K562 (cell line): ENCODE results near the gene XIRP1. TPM values are rescaled to one million over a fixed set of nuclear protein-coding genes. Genes with fewer than 3 reads are reported as not detected.

Source experiments
- ARID1B ChIP-seq: fragments of 450-650 bp; IDR thresholded peaks from 2 replicates; pipeline ENCODE4 v1.6.1; 2016; ENCODE audit warnings: antibody characterized with exemption, mild to moderate bottlenecking, inconsistent platforms
- BRD4 ChIP-seq: fragments of 200-600 bp; sonication (generic); IDR thresholded peaks from 2 replicates; pipeline ENCODE4 v1.6.1; 2017; ENCODE audit warnings: inconsistent platforms
- CHD2 ChIP-seq: IDR thresholded peaks from 2 replicates; pipeline ENCODE4 v1.6.1; 2011; ENCODE audit warnings: low read depth, low read length
- CXXC5 ChIP-seq: fragments of 250-450 bp; sonication (Bioruptor Pico); IDR thresholded peaks from 2 replicates; pipeline ENCODE4 v1.8.0; 2022; ENCODE audit warnings: inconsistent platforms, mild to moderate bottlenecking, moderate library complexity
- DPF2 ChIP-seq: fragments of 450-650 bp; IDR thresholded peaks from 2 replicates; pipeline ENCODE4 v1.6.1; 2016
- GABPB2 ChIP-seq: fragments of 250-450 bp; sonication (Bioruptor Pico); conservative IDR thresholded peaks from 2 replicates; pipeline ENCODE4 v1.5.1; 2021; ENCODE audit warnings: mild to moderate bottlenecking
- JUN ChIP-seq, 2 experiments: sonication (generic) in 1 of 2; formaldehyde crosslinking in 1 of 2; IDR thresholded peaks; 2 replicates each; pipeline versions ENCODE4 v1.6.1 to v1.8.0; 2012 to 2022; ENCODE audit warnings: borderline replicate concordance in 2 of 2, mild to moderate bottlenecking in 2 of 2, improper control_type of control experiment in 1 of 2, low read depth in 1 of 2, low read length in 1 of 2, missing genetic modification reagents in 1 of 2
- JUND ChIP-seq, 2 experiments: IDR thresholded peaks; 2 replicates in 1 of 2; 3 replicates in 1 of 2; pipeline ENCODE4 v1.6.1; 2011; ENCODE audit warnings: borderline replicate concordance in 2 of 2, low read depth in 2 of 2, low read length in 2 of 2, improper control_type of control experiment in 1 of 2, missing biosample characterization in 1 of 2, missing genetic modification characterization in 1 of 2, missing genetic modification reagents in 1 of 2
- MAX ChIP-seq: sonication (generic); formaldehyde crosslinking; IDR thresholded peaks from 2 replicates; pipeline ENCODE4 v1.9.0; 2022; ENCODE audit warnings: mild to moderate bottlenecking, missing genetic modification reagents
- MLLT1 ChIP-seq, 2 experiments: fragments of 450-650 bp; IDR thresholded peaks; 2 replicates each; pipeline ENCODE4 v1.6.1; 2016
- NFE2 ChIP-seq: IDR thresholded peaks from 2 replicates; pipeline ENCODE4 v1.6.1; 2014; ENCODE audit warnings: antibody characterized with exemption, low read depth
- POLR2B ChIP-seq: fragments of 450-650 bp; IDR thresholded peaks from 2 replicates; pipeline ENCODE4 v1.6.1; 2018; ENCODE audit warnings: low read depth; ENCODE audit not compliant: partially characterized antibody
- SRF ChIP-seq, 2 experiments: fragments of 250-450, 450-650 bp in 1 of 2; sonication (Bioruptor Pico) in 1 of 2; sonication (generic) in 1 of 2; formaldehyde crosslinking; IDR thresholded peaks; 2 replicates each; pipeline versions ENCODE4 v1.5.0 to v1.5.1; 2020 to 2022; ENCODE audit warnings: mild to moderate bottlenecking in 1 of 2, missing genetic modification reagents in 1 of 2
- ZBTB17 ChIP-seq: fragments of 450-650 bp; formaldehyde crosslinking; IDR thresholded peaks from 2 replicates; pipeline ENCODE4 v1.4.0; 2020; ENCODE audit warnings: mild to moderate bottlenecking
- ZNF140 ChIP-seq: fragments of 250-450 bp; sonication (Bioruptor Pico); IDR thresholded peaks from 2 replicates; pipeline ENCODE4 v1.8.0; 2021; ENCODE audit warnings: moderate library complexity, mild to moderate bottlenecking, inconsistent platforms
- ZNF318 ChIP-seq, 2 experiments: fragments of 450-650 bp; IDR thresholded peaks; 2 replicates each; pipeline ENCODE4 v1.6.1; 2016; ENCODE audit warnings: mild to moderate bottlenecking in 2 of 2, borderline replicate concordance in 1 of 2, low read depth in 1 of 2, moderate library complexity in 1 of 2
- polyA plus RNA-seq, 8 experiments: library from polyadenylated mRNA; depleted of rRNA in 4 of 8; stranded (reverse) in 5 of 8; unstranded in 3 of 8; fragments of >200 nt; fragmentation: Nextera tagmentation in 2 of 8; fragmentation: Illumina TruSeq in 1 of 8; extraction: Ambion mirVana in 2 of 8; extraction: Trizol in 1 of 8; gene quantifications; 2 replicates each; pipeline versions ENCODE4 v1.2.1 to v1.2.3, GENCODE V29; 2011 to 2014; ENCODE audit warnings: inconsistent platforms in 1 of 8, missing spikeins in 1 of 8
- total RNA-seq, 7 experiments: library from RNA; depleted of rRNA in 6 of 7; stranded (reverse); fragments of >200 nt in 6 of 7; fragmentation: Illumina TruSeq in 2 of 7; extraction: Trizol in 2 of 7; gene quantifications; 2 replicates each; pipeline versions ENCODE4 v1.2.1 to v1.2.3, GENCODE V29; 2011 to 2021; ENCODE audit warnings: low replicate concordance in 1 of 7

The XIRP1 gene
- total and polyA plus RNA-seq, 9 of the 15 experiments (the other 6 are each of a cell fraction or from before 2014, with no cell fraction given) = 0.03 to 0.27 (median 0.08) TPM; not detected in 3

- no peak for TF ChIP-seq GABPB2 (CRISPR knock-in tag)
- TF ChIP-seq SRF (CRISPR knock-in tag; IDR thresholded peaks at IDR 0.05) = no peak
- peak; percentile 56; the same call in 1 of the 2 replicates for TF ChIP-seq ZBTB17
- no peak for TF ChIP-seq CHD2
- peak; percentile 62 for TF ChIP-seq POLR2B
- TF ChIP-seq CXXC5 (CRISPR knock-in tag) = 0 out of 2 replicates have a peak, but pooled peaks have one; percentile 6
- no peak for TF ChIP-seq BRD4
- peak; percentile 93 for TF ChIP-seq JUN (IDR thresholded peaks at IDR 0.05; ENCODE audit: borderline replicate concordance, low read depth, low read length)
- no peak for TF ChIP-seq JUN (CRISPR knock-in tag; IDR thresholded peaks at IDR 0.05; ENCODE audit: borderline replicate concordance)
- TF ChIP-seq ZNF318 (IDR thresholded peaks at IDR 0.05; ENCODE audit: borderline replicate concordance in 1 of 2, low read depth in 1 of 2) = 0 out of 4 replicates have a peak, but pooled peaks of 1 of the 2 experiments have one; percentile 16
- peak; percentile 80 for TF ChIP-seq DPF2
- TF ChIP-seq NFE2 = peak; percentile 59; the same call in 1 of the 2 replicates
- no peak for TF ChIP-seq ZNF140 (CRISPR knock-in tag)
- peak; percentile 95 for TF ChIP-seq JUND (IDR thresholded peaks at IDR 0.05; ENCODE audit: borderline replicate concordance, low read depth, low read length)
- peak; percentile 92; the same call in 2 of the 3 replicates for TF ChIP-seq JUND (tag; IDR thresholded peaks at IDR 0.05; ENCODE audit: borderline replicate concordance, low read depth, low read length)
- 0 out of 4 replicates have a peak, but pooled peaks of 1 of the 2 experiments have one; percentile 48 for TF ChIP-seq MLLT1 (IDR thresholded peaks at IDR 0.05)
- peak; percentile 85 for TF ChIP-seq ARID1B
- peak; percentile 53 for TF ChIP-seq MAX
These were observed 45.5 kb downstream of the XIRP1 start (continued) for GRCh38 chr3:39146611-39147591.
